ENCODE results near the gene ST8SIA5.
A peak's percentile ranks its signal among the peaks of the same experiment; 100 is the strongest.

The ST8SIA5 gene

DNA sequence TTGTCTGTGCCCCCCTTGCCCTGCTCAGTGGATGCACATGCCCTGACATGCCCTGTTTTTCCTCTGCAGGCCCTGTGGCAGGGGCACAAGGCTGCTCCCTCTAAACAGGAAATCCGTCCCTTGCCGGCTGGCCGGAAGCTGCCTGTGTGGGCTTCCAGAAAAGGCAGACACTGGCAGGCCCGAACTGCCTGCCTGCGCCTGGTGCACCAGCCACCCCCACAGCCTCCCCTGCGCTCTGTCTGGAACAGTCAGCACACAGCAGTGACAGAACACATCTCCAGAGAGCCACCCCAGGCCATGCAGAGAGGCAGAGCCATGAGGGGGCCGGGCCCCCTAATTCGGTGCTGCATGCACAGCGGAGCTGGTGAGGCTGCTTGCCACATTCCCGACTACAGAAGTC, 133.3 kb downstream of the ST8SIA5 start:
- no peak for DNase-seq

GRCh38 chr18:46622999-46623398, 133.9 kb downstream of the ST8SIA5 start:
- DNase-seq = peak; percentile 1

DNA sequence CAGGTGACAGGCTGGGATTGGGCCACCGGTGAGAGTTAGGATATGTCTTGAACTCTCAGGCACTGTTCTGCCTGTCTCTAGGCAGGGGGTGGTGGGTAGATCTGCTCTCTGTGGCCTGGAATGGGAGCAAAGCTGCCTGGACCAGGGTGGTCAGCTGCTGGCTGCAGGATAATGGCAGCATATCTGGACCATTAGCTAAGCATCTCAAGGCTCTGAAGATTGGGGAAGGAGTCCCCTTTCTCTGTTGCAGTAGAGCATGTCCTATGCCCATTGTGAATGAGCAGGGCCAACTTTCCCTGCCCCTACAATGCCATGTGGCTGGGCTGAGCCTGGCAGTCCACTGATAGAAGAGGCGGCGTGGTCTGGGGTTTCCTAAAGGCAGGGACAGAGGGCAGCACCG, 134.4 kb downstream of the ST8SIA5 start:
- no peak for DNase-seq

GRCh38 chr18:46621871-46622270, 135.0 kb downstream of the ST8SIA5 start:
- DNase-seq = peak; percentile 18

- DNase-seq = no peak
Observed at GRCh38 chr18:46621111-46621766, 135.6 kb downstream of the ST8SIA5 start.

DNA sequence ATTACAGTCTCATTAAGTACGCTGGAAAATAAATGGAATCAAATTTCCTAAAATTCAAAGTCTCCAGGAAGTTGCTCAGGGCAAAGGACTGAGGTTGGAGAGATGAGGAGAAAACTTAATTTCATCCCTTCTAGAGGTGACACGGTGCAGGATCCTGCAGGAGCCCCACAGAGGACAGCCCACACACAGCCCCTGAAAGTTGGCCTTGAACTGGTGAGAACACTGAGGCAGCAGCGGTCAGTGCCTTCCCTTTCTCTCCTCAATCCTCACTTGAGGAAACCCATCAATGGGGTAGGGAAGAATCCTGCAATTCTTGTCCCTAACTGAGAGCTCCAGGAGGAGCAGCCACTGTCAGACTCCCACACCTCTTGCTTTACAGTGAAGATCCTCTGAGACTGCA, 137.3 kb downstream of the ST8SIA5 start:
- no peak for DNase-seq
